Neural cell (in vitro differentiated cells): ENCODE measurements around the gene NBDY.

Source experiments
- CTCF ChIP-seq: fragments of 450-650 bp; IDR thresholded peaks from 2 replicates; pipeline ENCODE4 v1.5.1; 2014; ENCODE audit warnings: antibody characterized with exemption, mild to moderate bottlenecking, moderate library complexity; ENCODE audit not compliant: poor library complexity, severe bottlenecking
- EP300 ChIP-seq: fragments of 450-650 bp; conservative IDR thresholded peaks from 2 replicates; pipeline ENCODE4 v1.6.1; 2014; ENCODE audit warnings: antibody characterized with exemption, mild to moderate bottlenecking, moderate library complexity; ENCODE audit not compliant: poor library complexity, severe bottlenecking
- SMC3 ChIP-seq: fragments of 450-650 bp; conservative IDR thresholded peaks from 2 replicates; pipeline ENCODE4 v1.6.1; 2014; ENCODE audit warnings: antibody characterized with exemption, mild to moderate bottlenecking, moderate library complexity; ENCODE audit not compliant: poor library complexity
- TAF1 ChIP-seq: IDR thresholded peaks from 2 replicates; pipeline ENCODE4 v1.6.1; 2012; ENCODE audit warnings: low read depth

- TF ChIP-seq CTCF (no peak), TAF1 (no peak), SMC3 (no peak), EP300 (no peak)
Measured at GRCh38 chrX:56860888-56861287, 131.8 kb downstream of the NBDY start.
